Measurements from ENCODE around the gene HES1. TPM values are rescaled to one million over a fixed set of nuclear protein-coding genes. Genes with fewer than 3 reads are reported as not detected.

Gene HES1
- total and polyA plus RNA-seq, 2 experiments from 2014 or later, result 42.7 to 60.8 TPM

DNA sequence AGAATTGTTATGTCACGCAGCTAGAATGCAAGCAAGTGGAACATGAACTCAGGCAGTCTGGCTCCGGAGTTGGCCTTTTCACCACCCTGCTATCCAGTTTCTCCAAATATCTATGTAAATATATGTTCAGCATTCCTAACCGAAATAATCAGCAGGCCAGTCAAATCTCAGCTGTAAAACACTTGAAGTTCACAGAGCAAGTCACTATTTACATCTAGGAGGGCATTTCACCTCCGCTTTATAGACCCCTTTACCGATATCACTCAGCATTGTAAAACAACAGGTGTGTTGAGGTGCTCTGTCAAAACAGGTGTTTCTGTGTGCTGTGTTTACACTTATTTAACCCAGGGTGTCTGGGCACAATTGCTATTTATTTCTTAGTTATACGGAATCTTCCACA is 12.2 kb upstream of the HES1 start:
- Histone ChIP-seq H3K4me1 (ENCODE audit: insufficient read depth) (no peaks in the 10 kb centered on the region), H4K20me1 (replicated peaks; ENCODE audit: insufficient read depth) (no peaks in the 10 kb centered on the region), H3K36me3 (ENCODE audit: insufficient read depth) (no peaks in the 10 kb centered on the region), H3K4me3 (no peak overlapping the region), H3K4me2 (no peak overlapping the region), H3K27me3 (ENCODE audit: insufficient read depth) (no peaks in the 10 kb centered on the region), H3K79me2 (replicated peaks; ENCODE audit: insufficient read depth) (no peaks in the 10 kb centered on the region), H3K27ac (ENCODE audit: low read depth) (no peak overlapping the region), H2AFZ (no peak overlapping the region), H3K9me2 (ENCODE audit: insufficient read depth) (no peaks in the 10 kb centered on the region; the same call in 1 of the 2 replicates), H3F3A (replicated peaks; ENCODE audit: low read depth) (no peaks in the 10 kb centered on the region)
- DNase-seq (ENCODE audit: low spot score) (no peak), ATAC-seq (no peak)
- Mint-ChIP-seq H3K4me1 (no peaks in the 10 kb centered on the region), H3K4me3 (no peak overlapping the region), H3K27me3 (ENCODE audit: insufficient read depth, low read depth, poor library complexity) (peaks cover 14% of the 10 kb centered on the region), H3K9me3 (no peaks in the 10 kb centered on the region), H3K36me3 (ENCODE audit: low read depth) (no peaks in the 10 kb centered on the region), H3K27ac (no peak overlapping the region)
- TF ChIP-seq, protein P1, sequence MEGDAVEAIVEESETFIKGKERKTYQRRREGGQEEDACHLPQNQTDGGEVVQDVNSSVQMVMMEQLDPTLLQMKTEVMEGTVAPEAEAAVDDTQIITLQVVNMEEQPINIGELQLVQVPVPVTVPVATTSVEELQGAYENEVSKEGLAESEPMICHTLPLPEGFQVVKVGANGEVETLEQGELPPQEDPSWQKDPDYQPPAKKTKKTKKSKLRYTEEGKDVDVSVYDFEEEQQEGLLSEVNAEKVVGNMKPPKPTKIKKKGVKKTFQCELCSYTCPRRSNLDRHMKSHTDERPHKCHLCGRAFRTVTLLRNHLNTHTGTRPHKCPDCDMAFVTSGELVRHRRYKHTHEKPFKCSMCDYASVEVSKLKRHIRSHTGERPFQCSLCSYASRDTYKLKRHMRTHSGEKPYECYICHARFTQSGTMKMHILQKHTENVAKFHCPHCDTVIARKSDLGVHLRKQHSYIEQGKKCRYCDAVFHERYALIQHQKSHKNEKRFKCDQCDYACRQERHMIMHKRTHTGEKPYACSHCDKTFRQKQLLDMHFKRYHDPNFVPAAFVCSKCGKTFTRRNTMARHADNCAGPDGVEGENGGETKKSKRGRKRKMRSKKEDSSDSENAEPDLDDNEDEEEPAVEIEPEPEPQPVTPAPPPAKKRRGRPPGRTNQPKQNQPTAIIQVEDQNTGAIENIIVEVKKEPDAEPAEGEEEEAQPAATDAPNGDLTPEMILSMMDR (conservative IDR thresholded peaks at IDR 0.05; ENCODE audit: low read depth in 2 of 2), result no peak
- TF ChIP-seq ZNF114 (CRISPR knock-in tag; IDR thresholded peaks at IDR 0.05) (no peak), EZH2 (IDR thresholded peaks at IDR 0.05; ENCODE audit: low read depth, unreplicated experiment) (no peak), CREB1 (CRISPR knock-in tag; IDR thresholded peaks at IDR 0.05; ENCODE audit: low read depth) (no peak), POLR2AphosphoS5 (IDR thresholded peaks at IDR 0.05; ENCODE audit: low read depth) (no peak), NANOG (IDR thresholded peaks at IDR 0.05; ENCODE audit: borderline replicate concordance) (no peak)
- TF ChIP-seq, protein P2, sequence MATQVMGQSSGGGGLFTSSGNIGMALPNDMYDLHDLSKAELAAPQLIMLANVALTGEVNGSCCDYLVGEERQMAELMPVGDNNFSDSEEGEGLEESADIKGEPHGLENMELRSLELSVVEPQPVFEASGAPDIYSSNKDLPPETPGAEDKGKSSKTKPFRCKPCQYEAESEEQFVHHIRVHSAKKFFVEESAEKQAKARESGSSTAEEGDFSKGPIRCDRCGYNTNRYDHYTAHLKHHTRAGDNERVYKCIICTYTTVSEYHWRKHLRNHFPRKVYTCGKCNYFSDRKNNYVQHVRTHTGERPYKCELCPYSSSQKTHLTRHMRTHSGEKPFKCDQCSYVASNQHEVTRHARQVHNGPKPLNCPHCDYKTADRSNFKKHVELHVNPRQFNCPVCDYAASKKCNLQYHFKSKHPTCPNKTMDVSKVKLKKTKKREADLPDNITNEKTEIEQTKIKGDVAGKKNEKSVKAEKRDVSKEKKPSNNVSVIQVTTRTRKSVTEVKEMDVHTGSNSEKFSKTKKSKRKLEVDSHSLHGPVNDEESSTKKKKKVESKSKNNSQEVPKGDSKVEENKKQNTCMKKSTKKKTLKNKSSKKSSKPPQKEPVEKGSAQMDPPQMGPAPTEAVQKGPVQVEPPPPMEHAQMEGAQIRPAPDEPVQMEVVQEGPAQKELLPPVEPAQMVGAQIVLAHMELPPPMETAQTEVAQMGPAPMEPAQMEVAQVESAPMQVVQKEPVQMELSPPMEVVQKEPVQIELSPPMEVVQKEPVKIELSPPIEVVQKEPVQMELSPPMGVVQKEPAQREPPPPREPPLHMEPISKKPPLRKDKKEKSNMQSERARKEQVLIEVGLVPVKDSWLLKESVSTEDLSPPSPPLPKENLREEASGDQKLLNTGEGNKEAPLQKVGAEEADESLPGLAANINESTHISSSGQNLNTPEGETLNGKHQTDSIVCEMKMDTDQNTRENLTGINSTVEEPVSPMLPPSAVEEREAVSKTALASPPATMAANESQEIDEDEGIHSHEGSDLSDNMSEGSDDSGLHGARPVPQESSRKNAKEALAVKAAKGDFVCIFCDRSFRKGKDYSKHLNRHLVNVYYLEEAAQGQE (IDR thresholded peaks at IDR 0.05; ENCODE audit: unreplicated experiment), result no peak

DNA sequence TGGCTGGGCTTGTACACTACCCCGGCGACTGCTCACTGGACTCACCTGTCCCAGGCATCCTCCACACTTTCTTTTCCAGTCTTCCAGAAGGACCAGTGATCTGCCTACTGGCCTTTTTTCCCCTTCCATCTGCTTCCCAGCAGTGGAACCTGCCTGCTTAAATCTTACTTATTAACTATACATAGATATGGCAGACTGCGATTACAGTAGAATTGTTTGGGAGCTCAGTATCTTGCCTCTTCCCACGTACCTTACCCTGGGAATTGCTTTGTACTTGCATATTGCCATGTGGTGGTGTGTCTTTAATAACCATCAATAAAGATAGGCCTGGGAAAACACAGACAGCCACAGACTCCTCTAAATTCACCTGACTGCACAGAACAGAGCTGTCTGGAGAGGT is 11.8 kb upstream of the HES1 start:
- H3K4me3 Mint-ChIP-seq, result no peak overlapping the region
- Histone ChIP-seq H3K27ac (ENCODE audit: low read depth) (no peak overlapping the region), H3K9me2 (ENCODE audit: insufficient read depth) (no peaks in the 10 kb centered on the region; the same call in 1 of the 2 replicates), H3K4me3 (no peak overlapping the region), H3K27me3 (ENCODE audit: insufficient read depth) (no peaks in the 10 kb centered on the region), H2AFZ (no peak overlapping the region), H3K36me3 (ENCODE audit: insufficient read depth) (no peaks in the 10 kb centered on the region), H3K79me2 (replicated peaks; ENCODE audit: insufficient read depth) (no peaks in the 10 kb centered on the region), H3F3A (replicated peaks; ENCODE audit: low read depth) (no peaks in the 10 kb centered on the region), H3K4me1 (ENCODE audit: insufficient read depth) (peaks cover 2% of the 10 kb centered on the region; the same call in 1 of the 2 replicates), H4K20me1 (replicated peaks; ENCODE audit: insufficient read depth) (no peaks in the 10 kb centered on the region), H3K4me2 (no peak overlapping the region)
- no peaks in the 10 kb centered on the region for H3K9me3 Mint-ChIP-seq
- DNase-seq (ENCODE audit: low spot score), result no peak
- 0 out of 3 replicates have a peak, but pooled peaks cover under 1% of the 10 kb centered on the region for H3K4me1 Mint-ChIP-seq
- no peak for TF ChIP-seq ZNF114 (CRISPR knock-in tag; IDR thresholded peaks at IDR 0.05)
- TF ChIP-seq, protein P1 (conservative IDR thresholded peaks at IDR 0.05; ENCODE audit: low read depth in 2 of 2), result no peak
- no peak for ATAC-seq
- H3K36me3 Mint-ChIP-seq (ENCODE audit: low read depth), result no peaks in the 10 kb centered on the region
- H3K27ac Mint-ChIP-seq, result no peak overlapping the region
- peaks cover 14% of the 10 kb centered on the region for H3K27me3 Mint-ChIP-seq (ENCODE audit: insufficient read depth, low read depth, poor library complexity)
